Measurements from ENCODE around the gene SKP1.

SKP1 gene

GRCh38 chr5:134128648-134128995 is 48.1 kb downstream of the SKP1 start:
- no peak for DNase-seq

- DNase-seq = no peak
Observed at GRCh38 chr5:134127988-134128647, 48.6 kb downstream of the SKP1 start.

GRCh38 chr5:134127376-134127861 is 49.3 kb downstream of the SKP1 start:
- no peak for DNase-seq

GRCh38 chr5:134125039-134126015 is 51.4 kb downstream of the SKP1 start:
- DNase-seq = no peak

- DNase-seq = no peak
Observed at GRCh38 chr5:134124289-134125038, 52.3 kb downstream of the SKP1 start.

GRCh38 chr5:134123360-134123759 is 53.4 kb downstream of the SKP1 start:
- DNase-seq = no peak

- DNase-seq = no peak
Observed at GRCh38 chr5:134122530-134122929, 54.2 kb downstream of the SKP1 start.

GRCh38 chr5:134120386-134121138 is 56.2 kb downstream of the SKP1 start:
- DNase-seq = no peak

- no peak for DNase-seq
Observed at GRCh38 chr5:134119720-134120119, 57.0 kb downstream of the SKP1 start.

- peak; percentile 15 to 65 (median 42) for DNase-seq
Observed at GRCh38 chr5:134118212-134118835, 58.4 kb downstream of the SKP1 start.

- no peak for DNase-seq
Observed at GRCh38 chr5:134116789-134117761, 59.7 kb downstream of the SKP1 start.

GRCh38 chr5:134116286-134116685 is 60.5 kb downstream of the SKP1 start:
- no peak for DNase-seq

- peak in 1 of 4 experiments; percentile 9 for DNase-seq
Observed at GRCh38 chr5:134115806-134116175, 61.0 kb downstream of the SKP1 start.

- peak in 2 of 4 experiments; percentile 35 to 44 for DNase-seq
Observed at GRCh38 chr5:134114886-134115805, 61.6 kb downstream of the SKP1 start.

- peak; percentile 80 to 93 (median 88) for DNase-seq
Observed at GRCh38 chr5:134113902-134114875, 62.6 kb downstream of the SKP1 start, which contains the start of gene TCF7. TSS of gene TCF7 (plus strand) at chr5:134114681. CDS start at chr5:134114907, 226 bp downstream.

GRCh38 chr5:134113363-134113889 is 63.3 kb downstream of the SKP1 start:
- DNase-seq = no peak

GRCh38 chr5:134112726-134113362 is 63.9 kb downstream of the SKP1 start:
- DNase-seq = no peak

Data from suppressor macrophage (primary cell).